Stimulated activated CD4-positive, alpha-beta T cell treated with anti-CD3 and anti-CD28 coated beads, Interleukin-12 subunit alpha, Interleukin-12 subunit beta, amount 100 ng/mL, for 48 hours (primary cell): ENCODE results near the gene HM13.
"Not testable (repeated sequence)": the region's sequence is repeated elsewhere in the genome, so short reads cannot be mapped to it uniquely, and the experiment has no call there.

Experiments used
- DNase-seq, 3 donors: peaks; one replicate each; pipeline ENCODE4 v3.0.0-alpha.2; 2020; ENCODE audit warnings: low read depth in 2 of 3, low spot score in 1 of 3

Gene HM13, protein sequence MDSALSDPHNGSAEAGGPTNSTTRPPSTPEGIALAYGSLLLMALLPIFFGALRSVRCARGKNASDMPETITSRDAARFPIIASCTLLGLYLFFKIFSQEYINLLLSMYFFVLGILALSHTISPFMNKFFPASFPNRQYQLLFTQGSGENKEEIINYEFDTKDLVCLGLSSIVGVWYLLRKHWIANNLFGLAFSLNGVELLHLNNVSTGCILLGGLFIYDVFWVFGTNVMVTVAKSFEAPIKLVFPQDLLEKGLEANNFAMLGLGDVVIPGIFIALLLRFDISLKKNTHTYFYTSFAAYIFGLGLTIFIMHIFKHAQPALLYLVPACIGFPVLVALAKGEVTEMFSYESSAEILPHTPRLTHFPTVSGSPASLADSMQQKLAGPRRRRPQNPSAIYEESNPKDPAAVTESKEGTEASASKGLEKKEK

DNA sequence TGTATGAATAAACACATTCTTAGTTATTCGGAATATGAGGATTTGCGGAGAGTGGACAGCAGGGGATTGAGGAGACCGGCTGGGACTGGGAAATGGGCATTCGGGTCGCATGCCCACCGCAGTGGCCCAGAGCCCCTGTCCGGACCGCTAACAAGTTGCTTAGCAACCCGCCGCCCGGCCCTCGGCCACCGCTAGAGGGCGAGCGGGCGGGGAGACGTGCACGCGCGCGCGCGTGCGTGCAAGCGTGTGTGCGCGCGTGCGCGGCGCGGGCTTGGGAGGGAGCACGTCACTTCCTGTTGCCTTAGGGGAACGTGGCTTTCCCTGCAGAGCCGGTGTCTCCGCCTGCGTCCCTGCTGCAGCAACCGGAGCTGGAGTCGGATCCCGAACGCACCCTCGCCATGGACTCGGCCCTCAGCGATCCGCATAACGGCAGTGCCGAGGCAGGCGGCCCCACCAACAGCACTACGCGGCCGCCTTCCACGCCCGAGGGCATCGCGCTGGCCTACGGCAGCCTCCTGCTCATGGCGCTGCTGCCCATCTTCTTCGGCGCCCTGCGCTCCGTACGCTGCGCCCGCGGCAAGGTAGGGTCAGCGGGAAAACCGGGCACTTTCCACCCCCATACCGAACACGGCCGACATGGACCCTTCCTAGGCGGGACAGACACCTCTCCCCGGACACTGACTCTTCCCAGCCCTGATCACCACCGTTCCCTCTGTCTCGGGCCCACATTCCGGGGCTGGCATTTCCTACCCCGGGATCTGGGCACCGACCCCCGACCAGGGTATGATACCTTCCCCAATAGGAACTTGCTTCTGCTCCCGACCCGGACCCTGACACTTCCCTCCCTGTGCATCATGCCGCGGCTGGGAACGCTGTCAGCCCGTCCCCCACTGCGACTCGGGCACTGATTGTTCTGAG lies at the start of gene HM13:
TSS of gene HM13 (plus strand) at position 289 of the 918 bp plus-strand sequence. CDS start at position 399, 110 bp downstream.
- peak; percentile 73 to 84 (median 81) for DNase-seq

DNA sequence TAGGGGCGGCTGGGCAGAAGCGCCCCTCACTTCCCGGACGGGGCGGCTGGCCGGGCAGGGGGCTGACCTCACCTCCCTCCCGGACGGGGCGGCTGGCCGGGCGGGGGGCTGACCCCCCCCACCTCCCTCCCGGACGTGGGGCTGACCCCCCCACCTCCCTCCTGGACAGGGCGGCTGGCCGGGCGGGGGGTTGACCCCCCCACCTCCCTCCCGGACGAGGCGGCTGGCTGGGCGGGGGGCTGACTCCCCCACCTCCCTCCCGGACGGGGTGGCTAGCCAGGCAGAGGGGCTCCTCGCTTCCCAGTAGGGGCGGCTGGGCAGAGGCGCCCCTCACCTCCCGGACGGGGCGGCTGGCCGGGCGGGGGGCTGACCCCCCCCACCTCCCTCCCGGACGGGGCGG lies 43.3 kb upstream of the HM13 start:
- DNase-seq = not testable (repeated sequence)

GRCh38 chr20:31472395-31473330 lies 41.6 kb upstream of the HM13 start:
- no peak for DNase-seq

DNA sequence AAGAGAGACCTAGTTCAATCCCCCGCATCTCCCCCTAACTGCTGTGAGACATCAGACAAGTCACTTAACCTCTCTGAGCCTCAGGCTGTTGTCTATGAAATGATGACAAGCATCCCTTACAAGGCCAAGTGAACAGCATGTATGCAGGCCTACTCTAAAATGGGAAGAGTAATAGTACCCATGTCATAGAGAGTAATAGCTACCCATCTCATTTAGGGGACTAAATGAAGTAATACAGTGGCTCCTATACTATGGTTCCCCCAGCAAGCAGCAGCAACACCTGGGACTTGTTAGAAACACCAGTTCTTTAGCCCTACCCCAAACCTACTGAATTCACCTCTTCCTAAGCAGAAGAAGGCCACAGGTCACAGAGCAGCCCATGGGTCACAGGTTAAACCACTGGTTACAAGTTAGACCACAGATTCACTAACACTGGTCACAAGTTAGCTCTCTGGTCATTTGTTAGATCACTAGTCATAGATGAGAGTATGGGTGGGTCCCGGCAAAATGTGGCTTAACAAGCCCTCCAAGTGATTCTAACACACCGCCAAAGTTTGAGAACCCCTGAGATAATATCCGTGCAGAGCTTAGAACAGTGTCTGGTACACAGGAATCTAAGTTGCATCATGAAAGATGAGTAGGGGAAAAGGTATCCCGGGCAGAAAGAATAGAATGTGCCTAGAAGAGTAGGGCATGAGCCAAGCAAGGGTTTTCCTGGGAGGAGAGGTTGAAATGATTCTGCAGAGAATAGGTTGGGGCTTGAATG lies 40.7 kb upstream of the HM13 start:
- no peak for DNase-seq

- DNase-seq = no peak
These were observed 40.2 kb upstream of the HM13 start for GRCh38 chr20:31474097-31474436.

DNA sequence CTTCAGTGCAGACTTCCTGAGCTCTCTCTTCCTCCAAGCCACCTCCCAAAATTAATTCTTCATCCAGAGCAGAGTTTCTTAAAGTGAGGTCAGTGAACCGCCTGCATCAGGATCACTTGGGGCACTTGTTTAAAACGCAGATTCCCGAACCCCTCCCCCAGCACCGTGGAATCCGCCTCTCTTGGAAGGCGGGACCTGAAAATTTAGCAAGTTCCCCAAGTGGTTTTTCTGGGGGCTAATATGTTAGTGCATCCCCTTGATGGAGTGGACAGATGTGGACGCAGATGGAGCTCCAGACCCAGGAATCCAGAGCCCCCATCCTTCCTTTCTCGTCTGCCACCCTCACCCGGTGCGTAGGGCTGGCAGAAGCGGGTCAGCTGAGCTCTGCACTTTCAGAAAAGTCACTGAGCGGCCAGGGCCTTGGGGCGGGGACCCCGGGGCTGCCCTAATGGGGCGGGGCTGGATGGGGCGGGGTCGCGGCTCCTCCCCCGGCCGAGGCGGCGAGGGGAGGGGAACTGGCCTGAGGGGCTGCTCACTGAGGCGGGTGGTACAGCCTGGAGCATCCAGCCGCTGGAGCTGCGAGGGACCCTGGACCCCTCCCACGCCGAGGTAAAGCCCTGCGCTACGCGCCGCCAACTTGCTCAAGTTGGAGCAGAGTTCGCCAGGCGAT lies 39.3 kb upstream of the HM13 start, which contains the start of the genes DEFB124 and REM1:
TSS of gene DEFB124 (minus strand) at position 370 of the 670 bp plus-strand sequence. CDS start 2,114 bp downstream, outside the sequence.
TSS of gene REM1 (plus strand) at position 531 of the 670 bp plus-strand sequence. CDS start 1,158 bp downstream, outside the sequence.
- DNase-seq = no peak

DNA sequence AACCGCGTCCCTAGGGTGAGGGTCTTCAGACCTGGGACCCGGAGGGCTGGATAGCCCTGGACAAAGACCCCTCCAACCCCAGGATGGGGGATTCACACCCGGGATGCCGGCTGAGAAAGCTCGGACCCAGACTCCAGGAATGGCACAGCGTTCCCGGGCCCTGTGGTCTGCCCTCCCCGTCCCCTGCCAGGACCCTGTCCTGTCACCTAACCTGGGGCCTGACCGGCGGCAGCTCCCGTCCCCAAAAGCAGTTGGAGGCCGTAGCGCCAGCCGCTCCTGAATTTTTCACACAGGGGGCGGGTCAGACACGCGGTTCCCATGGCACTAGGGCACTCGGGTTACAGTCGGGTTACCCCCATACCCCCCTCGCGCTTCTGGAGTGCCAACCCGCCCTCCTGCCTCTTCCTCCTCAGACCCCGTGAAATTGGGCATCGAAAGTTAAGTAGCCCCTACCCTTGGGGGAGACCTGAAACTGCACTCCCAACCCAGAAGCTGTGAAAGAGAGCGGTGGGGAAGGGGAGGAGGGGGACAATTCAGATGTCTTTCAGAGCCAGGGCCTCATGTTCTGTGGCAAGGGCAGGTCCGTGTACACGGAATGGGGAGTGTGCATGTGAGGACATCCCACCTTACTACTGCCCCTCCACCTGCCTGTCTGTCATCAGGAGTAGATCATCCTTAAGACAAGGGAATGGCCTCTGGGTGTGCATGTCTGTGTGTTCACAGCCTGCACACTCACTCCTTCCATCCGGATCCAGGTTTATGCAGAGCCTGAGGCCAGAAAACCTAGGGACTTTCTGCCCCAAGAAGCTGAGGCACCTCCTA lies 38.6 kb upstream of the HM13 start:
- DNase-seq = no peak

DNA sequence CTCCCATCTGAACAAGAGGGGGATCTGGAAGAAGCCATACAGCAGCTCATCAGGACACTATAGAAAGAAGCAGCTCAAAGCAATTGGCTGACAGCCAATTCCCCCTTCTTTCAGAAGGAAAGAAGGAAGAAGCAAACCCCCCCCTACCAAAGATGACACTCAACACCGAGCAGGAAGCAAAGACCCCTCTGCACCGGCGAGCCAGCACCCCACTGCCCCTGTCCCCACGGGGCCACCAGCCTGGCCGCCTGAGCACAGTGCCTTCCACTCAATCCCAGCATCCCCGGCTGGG lies 38.0 kb upstream of the HM13 start:
- no peak for DNase-seq

DNA sequence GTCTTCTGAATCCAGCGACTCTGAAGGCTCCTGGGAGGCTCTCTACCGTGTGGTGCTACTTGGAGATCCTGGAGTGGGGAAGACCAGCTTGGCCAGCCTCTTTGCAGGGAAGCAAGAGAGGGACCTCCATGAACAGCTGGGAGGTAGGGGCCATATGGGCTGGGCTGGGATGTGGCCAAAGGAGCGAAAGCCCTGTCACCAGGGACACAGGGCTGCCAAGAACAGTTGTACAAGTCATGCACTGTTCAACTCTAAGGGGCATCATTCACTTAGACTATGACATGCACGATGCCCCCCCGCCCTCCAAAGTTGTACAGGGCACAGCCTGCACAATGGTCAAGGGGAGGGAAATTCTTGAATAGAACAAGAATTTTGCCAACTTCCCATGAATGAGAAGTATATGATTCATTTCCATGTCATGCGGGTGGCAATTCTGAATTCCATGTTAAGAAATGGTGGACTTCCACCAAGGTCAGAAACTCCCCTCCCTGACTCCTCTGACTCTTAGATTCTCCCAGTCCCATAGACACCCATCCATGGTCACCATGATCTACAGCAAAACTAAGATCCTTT lies 37.5 kb upstream of the HM13 start:
- no peak for DNase-seq

- DNase-seq = no peak
These were observed 30.2 kb upstream of the HM13 start for GRCh38 chr20:31484001-31484400.

- DNase-seq = no peak
These were observed 28.5 kb upstream of the HM13 start for GRCh38 chr20:31485450-31486339.

- DNase-seq = no peak
These were observed 26.1 kb upstream of the HM13 start for GRCh38 chr20:31488115-31488514.

GRCh38 chr20:31489152-31489551 lies 25.1 kb upstream of the HM13 start:
- DNase-seq = no peak

GRCh38 chr20:31490752-31491151 lies 23.5 kb upstream of the HM13 start:
- DNase-seq = no peak

- no peak for DNase-seq
These were observed 20.1 kb upstream of the HM13 start for GRCh38 chr20:31494131-31494530.

DNA sequence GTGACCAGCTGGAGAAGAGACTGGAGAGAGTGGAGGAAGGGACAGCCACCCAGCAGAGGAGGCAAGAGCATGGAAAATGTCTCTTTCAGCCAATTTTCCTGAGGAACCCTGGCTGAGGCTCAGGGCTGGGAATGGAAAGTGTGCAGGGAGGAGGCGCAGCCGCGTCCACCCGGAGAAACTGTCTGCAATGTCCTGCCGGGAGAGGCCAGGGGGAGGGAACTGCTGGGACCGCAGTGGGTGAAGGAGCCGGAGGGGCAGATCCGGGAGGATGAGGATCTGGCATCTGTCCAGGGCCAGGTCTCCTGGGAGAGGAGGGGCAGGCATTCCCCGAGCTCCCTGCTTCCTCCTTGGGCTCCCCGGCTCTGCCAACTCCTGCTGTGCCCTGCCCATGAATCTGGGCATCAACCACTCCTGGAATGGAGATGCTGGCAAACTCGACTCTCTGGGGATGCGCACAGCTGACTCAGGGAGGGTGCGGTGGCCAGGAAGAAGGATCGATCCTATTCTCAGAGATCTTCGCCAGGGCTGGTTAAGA lies 17.4 kb upstream of the HM13 start:
- DNase-seq = no peak

- DNase-seq = no peak
These were observed 16.3 kb upstream of the HM13 start for GRCh38 chr20:31497838-31498540.
